ENCODE data around the gene ZNF254.
"Not testable (repeated sequence)": the region's sequence is repeated elsewhere in the genome, so short reads cannot be mapped to it uniquely, and the experiment has no call there.

Gene ZNF254

GRCh38 chr19:24072720-24073119 is 14.3 kb upstream of the ZNF254 start:
- no peak for DNase-seq (ENCODE audit: low read depth)

GRCh38 chr19:24073807-24074206 is 13.2 kb upstream of the ZNF254 start:
- DNase-seq (ENCODE audit: low read depth), result no peak

- DNase-seq (ENCODE audit: low read depth), result peak; percentile 38
Observed at GRCh38 chr19:24074720-24075454, 12.1 kb upstream of the ZNF254 start.

GRCh38 chr19:24075530-24075929 is 11.5 kb upstream of the ZNF254 start:
- not testable (repeated sequence) for DNase-seq (ENCODE audit: low read depth)

GRCh38 chr19:24078680-24079079 is 8.3 kb upstream of the ZNF254 start:
- no peak for DNase-seq (ENCODE audit: low read depth)

GRCh38 chr19:24081056-24081455 is 5.9 kb upstream of the ZNF254 start:
- no peak for DNase-seq (ENCODE audit: low read depth)

GRCh38 chr19:24098359-24098758 is 11.4 kb downstream of the ZNF254 start:
- no peak for DNase-seq (ENCODE audit: low read depth)

- DNase-seq (ENCODE audit: low read depth), result no peak
Observed at GRCh38 chr19:24099829-24100228, 12.8 kb downstream of the ZNF254 start.

GRCh38 chr19:24100597-24100996 is 13.6 kb downstream of the ZNF254 start:
- not testable (repeated sequence) for DNase-seq (ENCODE audit: low read depth)

GRCh38 chr19:24101459-24102115 is 14.6 kb downstream of the ZNF254 start:
- no peak for DNase-seq (ENCODE audit: low read depth)

GRCh38 chr19:24127601-24128000 is 40.6 kb downstream of the ZNF254 start:
- DNase-seq (ENCODE audit: low read depth), result no peak

- peak; percentile 33 for DNase-seq (ENCODE audit: low read depth)
Observed at GRCh38 chr19:24140099-24140498, 53.1 kb downstream of the ZNF254 start.

- no peak for DNase-seq (ENCODE audit: low read depth)
Observed at GRCh38 chr19:24140591-24140990, 53.6 kb downstream of the ZNF254 start.

- DNase-seq (ENCODE audit: low read depth), result no peak
Observed at GRCh38 chr19:24141612-24142011, 54.6 kb downstream of the ZNF254 start.

GRCh38 chr19:24142771-24143170 is 55.8 kb downstream of the ZNF254 start:
- no peak for DNase-seq (ENCODE audit: low read depth)

GRCh38 chr19:24159707-24160106 is 72.7 kb downstream of the ZNF254 start:
- DNase-seq (ENCODE audit: low read depth), result no peak

- DNase-seq (ENCODE audit: low read depth), result no peak
Observed at GRCh38 chr19:24166055-24166454, 79.1 kb downstream of the ZNF254 start.

GRCh38 chr19:24173882-24174281 is 86.9 kb downstream of the ZNF254 start:
- DNase-seq (ENCODE audit: low read depth), result no peak

- DNase-seq (ENCODE audit: low read depth), result no peak
Observed at GRCh38 chr19:24177686-24178085, 90.7 kb downstream of the ZNF254 start.

- no peak for DNase-seq (ENCODE audit: low read depth)
Observed at GRCh38 chr19:24178207-24178606, 91.2 kb downstream of the ZNF254 start.
